GM23338 (cell line): ENCODE results near the gene YIPF2. TPM values are rescaled to one million over a fixed set of nuclear protein-coding genes. Genes with fewer than 3 reads are reported as not detected.

Experiments
- ATAC-seq: fragments of 200-7000 bp; cut with Tn5 transposase; 3 replicates; pipeline ENCODE4 v1.9.1; 2020
- DNase-seq: peaks from one replicate; pipeline ENCODE4 v3.0.0-alpha.2; 2015; ENCODE audit warnings: low spot score
- H2AFZ ChIP-seq: fragments of 200-600 bp; sonication (generic); 2 replicates; pipeline ENCODE4 v1.8.0; 2016; ENCODE audit warnings: antibody characterized with exemption, mild to moderate bottlenecking, moderate library complexity
- H3F3A ChIP-seq: fragments of 200-600 bp; sonication (generic); replicated peaks from 2 replicates; pipeline ENCODE4 v1.8.0; 2017; ENCODE audit warnings: antibody characterized with exemption, mixed run types, low read depth
- H3K27ac ChIP-seq: fragments of 200-600 bp; sonication (generic); 2 replicates; pipeline ENCODE4 v1.6.1; 2016; ENCODE audit warnings: low read depth
- H3K27me3 ChIP-seq: fragments of 200-600 bp; sonication (generic); 2 replicates; pipeline ENCODE4 v1.8.0; 2016; ENCODE audit warnings: mild to moderate bottlenecking, mixed run types, moderate library complexity; ENCODE audit not compliant: insufficient read depth
- H3K36me3 ChIP-seq: fragments of 200-600 bp; sonication (generic); 2 replicates; pipeline ENCODE4 v1.8.0; 2016; ENCODE audit warnings: mild to moderate bottlenecking; ENCODE audit not compliant: insufficient read depth
- H3K4me1 ChIP-seq: fragments of 200-600 bp; sonication (generic); 2 replicates; pipeline ENCODE4 v1.8.0; 2016; ENCODE audit warnings: mild to moderate bottlenecking, moderate library complexity; ENCODE audit not compliant: insufficient read depth
- H3K4me2 ChIP-seq: fragments of 200-600 bp; sonication (generic); 2 replicates; pipeline ENCODE4 v1.7.1; 2017; ENCODE audit warnings: mixed run types
- H3K4me3 ChIP-seq: fragments of 200-600 bp; sonication (generic); 2 replicates; pipeline ENCODE4 v1.6.1; 2016; ENCODE audit warnings: mixed run types
- H3K79me2 ChIP-seq: fragments of 200-600 bp; sonication (generic); replicated peaks from 2 replicates; pipeline ENCODE4 v1.8.0; 2017; ENCODE audit warnings: mild to moderate bottlenecking; ENCODE audit not compliant: insufficient read depth
- H3K9me2 ChIP-seq: fragments of 200-600 bp; sonication (generic); 2 replicates; pipeline ENCODE4 v1.8.0; 2017; ENCODE audit not compliant: insufficient read depth
- H4K20me1 ChIP-seq: fragments of 200-600 bp; sonication (generic); replicated peaks from 2 replicates; pipeline ENCODE4 v1.8.0; 2017; ENCODE audit warnings: mild to moderate bottlenecking; ENCODE audit not compliant: insufficient read depth
- H3K27ac Mint-ChIP-seq: 2 replicates; pipeline ENCODE4 v1.8.0; 2020; ENCODE audit warnings: inconsistent platforms, mild to moderate bottlenecking, moderate library complexity, mixed read lengths
- H3K27me3 Mint-ChIP-seq: 3 replicates; pipeline ENCODE4 v1.8.0; 2022; ENCODE audit warnings: low read depth, mild to moderate bottlenecking, moderate library complexity, mixed read lengths, inconsistent platforms; ENCODE audit not compliant: insufficient read depth, poor library complexity
- H3K36me3 Mint-ChIP-seq: 3 replicates; pipeline ENCODE4 v1.8.0; 2021; ENCODE audit warnings: low read depth, mild to moderate bottlenecking, inconsistent platforms, moderate library complexity, mixed read lengths
- H3K4me1 Mint-ChIP-seq: 3 replicates; pipeline ENCODE4 v1.8.0; 2020; ENCODE audit warnings: mild to moderate bottlenecking, inconsistent platforms, mixed read lengths
- H3K4me3 Mint-ChIP-seq: 3 replicates; pipeline ENCODE4 v1.8.0; 2021; ENCODE audit warnings: moderate library complexity, mild to moderate bottlenecking, inconsistent platforms, mixed read lengths
- H3K9me3 Mint-ChIP-seq: 3 replicates; pipeline ENCODE4 v1.8.0; 2020; ENCODE audit warnings: moderate library complexity, mild to moderate bottlenecking, inconsistent platforms, mixed read lengths
- CTCF ChIP-seq, 2 experiments: fragments of 200-600 bp in 1 of 2; sonication (generic) in 1 of 2; conservative IDR thresholded peaks; 2 replicates each; pipeline versions ENCODE4 v1.5.1 to v1.6.1; 2016 to 2017; ENCODE audit warnings: antibody characterized with exemption in 2 of 2, low read depth in 2 of 2, mild to moderate bottlenecking in 2 of 2, moderate library complexity in 1 of 2
- EZH2 ChIP-seq: fragments of 200-600 bp; sonication (generic); IDR thresholded peaks from one replicate; pipeline ENCODE4 v1.8.0; 2017; ENCODE audit warnings: antibody characterized with exemption, mild to moderate bottlenecking, low read depth; ENCODE audit not compliant: unreplicated experiment
- EZH2phosphoT487 ChIP-seq: fragments of 200-600 bp; sonication (generic); IDR thresholded peaks from one replicate; pipeline ENCODE4 v1.8.1; 2018; ENCODE audit warnings: antibody characterized with exemption; ENCODE audit not compliant: unreplicated experiment
- JUNB ChIP-seq: IDR thresholded peaks from one replicate; pipeline ENCODE4 v1.6.1; 2016; ENCODE audit warnings: antibody characterized with exemption; ENCODE audit not compliant: unreplicated experiment
- NANOG ChIP-seq: IDR thresholded peaks from 2 replicates; pipeline ENCODE4 v1.6.1; 2016; ENCODE audit warnings: antibody characterized with exemption, borderline replicate concordance
- ZNF114 ChIP-seq: fragments of 250-450 bp; sonication (Bioruptor Pico); IDR thresholded peaks from 2 replicates; pipeline ENCODE4 v1.5.0; 2020; ENCODE audit warnings: mild to moderate bottlenecking, moderate library complexity
- ZNF331 ChIP-seq: fragments of 250-450 bp; sonication (Bioruptor Pico); IDR thresholded peaks from 2 replicates; pipeline ENCODE4 v1.5.0; 2020; ENCODE audit warnings: low read depth, mild to moderate bottlenecking, moderate library complexity
- polyA plus RNA-seq: library from polyadenylated mRNA; unstranded; fragments of >200 nt; fragmentation: Nextera tagmentation; extraction: Ambion mirVana; gene quantifications from 2 replicates; pipeline ENCODE4 v1.2.1, GENCODE V29; 2016
- total RNA-seq: library from RNA; depleted of rRNA; stranded (reverse); fragments of >200 nt; shearing (Covaris generic); gene quantifications from 2 replicates; pipeline ENCODE4 v1.2.3, GENCODE V29; 2014
- TF ChIP-seq, protein P1 (sequence below): IDR thresholded peaks from one replicate; pipeline ENCODE4 v1.6.1; 2018; ENCODE audit warnings: antibody characterized with exemption; ENCODE audit not compliant: unreplicated experiment
- TF ChIP-seq, protein P2 (sequence below): IDR thresholded peaks from 2 replicates; pipeline ENCODE4 v1.6.1; 2016; ENCODE audit warnings: antibody characterized with exemption

The YIPF2 gene
- total and polyA plus RNA-seq, 2 experiments from 2014 or later, result 36.3 to 63.7 TPM

DNA sequence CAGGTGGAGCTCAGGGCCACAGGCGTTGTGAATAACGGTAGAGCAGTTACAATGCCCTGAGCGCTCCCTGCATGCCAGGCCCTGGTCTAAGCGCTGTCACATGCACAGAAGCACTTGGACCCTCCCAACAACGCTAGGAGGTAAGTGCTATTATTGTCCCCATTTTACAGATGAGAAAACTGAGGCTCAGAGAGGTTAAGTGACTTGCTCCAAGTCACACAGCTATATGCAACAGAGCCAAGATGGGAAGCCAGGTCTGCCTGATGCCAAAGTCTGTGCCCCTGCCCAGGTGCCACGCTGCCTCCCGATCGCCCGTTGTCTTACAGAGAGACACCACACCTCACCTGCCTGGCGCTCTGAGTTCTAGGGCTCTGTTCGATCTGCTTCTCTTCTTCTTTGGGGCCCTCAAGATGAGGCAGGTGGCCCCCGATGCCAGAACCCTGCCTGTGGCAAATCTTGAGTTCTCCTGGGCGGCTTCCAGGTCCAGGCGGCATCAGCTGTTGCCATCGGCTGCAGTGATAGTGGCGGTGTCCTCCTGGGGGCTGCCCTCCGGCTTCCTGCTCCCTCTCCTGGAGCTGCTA, 20.0 kb downstream of the YIPF2 start:
- Histone ChIP-seq H3K27ac (no peak overlapping the region), H3K36me3 (peaks cover 5% of the 10 kb centered on the region), H3K9me2 (no peaks in the 10 kb centered on the region), H3K4me2 (no peak overlapping the region), H4K20me1 (peaks cover 12% of the 10 kb centered on the region; the same call in 1 of the 2 replicates), H3K4me1 (no peaks in the 10 kb centered on the region), H3K79me2 (peaks cover 14% of the 10 kb centered on the region), H3K4me3 (no peak overlapping the region), H3F3A (0 out of 2 replicates have a peak, but pooled peaks cover 14% of the 10 kb centered on the region), H3K27me3 (no peaks in the 10 kb centered on the region), H2AFZ (no peak overlapping the region)
- H3K9me3 Mint-ChIP-seq, result no peaks in the 10 kb centered on the region; the same call in 2 of the 3 replicates
- H3K36me3 Mint-ChIP-seq, result peaks cover 51% of the 10 kb centered on the region
- TF ChIP-seq NANOG (no peak), CTCF (conservative IDR thresholded peaks at IDR 0.05; ENCODE audit: low read depth in 2 of 2) (no peak), JUNB (no peak)
- TF ChIP-seq, protein P1, sequence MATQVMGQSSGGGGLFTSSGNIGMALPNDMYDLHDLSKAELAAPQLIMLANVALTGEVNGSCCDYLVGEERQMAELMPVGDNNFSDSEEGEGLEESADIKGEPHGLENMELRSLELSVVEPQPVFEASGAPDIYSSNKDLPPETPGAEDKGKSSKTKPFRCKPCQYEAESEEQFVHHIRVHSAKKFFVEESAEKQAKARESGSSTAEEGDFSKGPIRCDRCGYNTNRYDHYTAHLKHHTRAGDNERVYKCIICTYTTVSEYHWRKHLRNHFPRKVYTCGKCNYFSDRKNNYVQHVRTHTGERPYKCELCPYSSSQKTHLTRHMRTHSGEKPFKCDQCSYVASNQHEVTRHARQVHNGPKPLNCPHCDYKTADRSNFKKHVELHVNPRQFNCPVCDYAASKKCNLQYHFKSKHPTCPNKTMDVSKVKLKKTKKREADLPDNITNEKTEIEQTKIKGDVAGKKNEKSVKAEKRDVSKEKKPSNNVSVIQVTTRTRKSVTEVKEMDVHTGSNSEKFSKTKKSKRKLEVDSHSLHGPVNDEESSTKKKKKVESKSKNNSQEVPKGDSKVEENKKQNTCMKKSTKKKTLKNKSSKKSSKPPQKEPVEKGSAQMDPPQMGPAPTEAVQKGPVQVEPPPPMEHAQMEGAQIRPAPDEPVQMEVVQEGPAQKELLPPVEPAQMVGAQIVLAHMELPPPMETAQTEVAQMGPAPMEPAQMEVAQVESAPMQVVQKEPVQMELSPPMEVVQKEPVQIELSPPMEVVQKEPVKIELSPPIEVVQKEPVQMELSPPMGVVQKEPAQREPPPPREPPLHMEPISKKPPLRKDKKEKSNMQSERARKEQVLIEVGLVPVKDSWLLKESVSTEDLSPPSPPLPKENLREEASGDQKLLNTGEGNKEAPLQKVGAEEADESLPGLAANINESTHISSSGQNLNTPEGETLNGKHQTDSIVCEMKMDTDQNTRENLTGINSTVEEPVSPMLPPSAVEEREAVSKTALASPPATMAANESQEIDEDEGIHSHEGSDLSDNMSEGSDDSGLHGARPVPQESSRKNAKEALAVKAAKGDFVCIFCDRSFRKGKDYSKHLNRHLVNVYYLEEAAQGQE, result no peak
- H3K27ac Mint-ChIP-seq, result no peak overlapping the region
- ATAC-seq (no peak), DNase-seq (no peak)
- H3K4me1 Mint-ChIP-seq, result no peaks in the 10 kb centered on the region
- peaks cover 7% of the 10 kb centered on the region for H3K27me3 Mint-ChIP-seq
- H3K4me3 Mint-ChIP-seq, result no peak overlapping the region

GRCh38 chr19:10907925-10908324, 20.5 kb downstream of the YIPF2 start:
- peaks cover 19% of the 10 kb centered on the region for H3K79me2 ChIP-seq
- 0 out of 2 replicates have a peak, but pooled peaks cover 14% of the 10 kb centered on the region for H3F3A ChIP-seq
- no peak overlapping the region for H3K4me3 ChIP-seq
- H3K36me3 Mint-ChIP-seq, result peaks cover 53% of the 10 kb centered on the region
- peaks cover 3% of the 10 kb centered on the region for H3K9me3 Mint-ChIP-seq
- no peak overlapping the region for H3K4me2 ChIP-seq
- no peak overlapping the region for H2AFZ ChIP-seq
- peaks cover 14% of the 10 kb centered on the region; the same call in 1 of the 2 replicates for H4K20me1 ChIP-seq
- H3K4me1 ChIP-seq, result no peaks in the 10 kb centered on the region
- H3K27me3 Mint-ChIP-seq, result peaks cover 5% of the 10 kb centered on the region
- DNase-seq (no peak), ATAC-seq (no peak)
- no peaks in the 10 kb centered on the region for H3K9me2 ChIP-seq
- no peak overlapping the region for H3K27ac Mint-ChIP-seq
- no peak overlapping the region for H3K4me3 Mint-ChIP-seq
- H3K27ac ChIP-seq, result no peak overlapping the region
- H3K36me3 ChIP-seq, result peaks cover 5% of the 10 kb centered on the region
- no peaks in the 10 kb centered on the region for H3K27me3 ChIP-seq
- H3K4me1 Mint-ChIP-seq, result no peaks in the 10 kb centered on the region
- TF ChIP-seq, protein P2, sequence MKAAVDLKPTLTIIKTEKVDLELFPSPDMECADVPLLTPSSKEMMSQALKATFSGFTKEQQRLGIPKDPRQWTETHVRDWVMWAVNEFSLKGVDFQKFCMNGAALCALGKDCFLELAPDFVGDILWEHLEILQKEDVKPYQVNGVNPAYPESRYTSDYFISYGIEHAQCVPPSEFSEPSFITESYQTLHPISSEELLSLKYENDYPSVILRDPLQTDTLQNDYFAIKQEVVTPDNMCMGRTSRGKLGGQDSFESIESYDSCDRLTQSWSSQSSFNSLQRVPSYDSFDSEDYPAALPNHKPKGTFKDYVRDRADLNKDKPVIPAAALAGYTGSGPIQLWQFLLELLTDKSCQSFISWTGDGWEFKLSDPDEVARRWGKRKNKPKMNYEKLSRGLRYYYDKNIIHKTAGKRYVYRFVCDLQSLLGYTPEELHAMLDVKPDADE, result no peak
- TF ChIP-seq ZNF331, result no peak
- TF ChIP-seq, protein P1, result no peak
- TF ChIP-seq CTCF (conservative IDR thresholded peaks at IDR 0.05; ENCODE audit: low read depth in 2 of 2), result no peak
- no peak for TF ChIP-seq NANOG
- no peak for TF ChIP-seq EZH2
- TF ChIP-seq EZH2phosphoT487, result no peak
- TF ChIP-seq ZNF114 (CRISPR knock-in tag), result no peak
